ENCODE results near the gene RTL1. TPM values are rescaled to one million over a fixed set of nuclear protein-coding genes. Genes with fewer than 3 reads are reported as not detected.

Gene RTL1
- total RNA-seq, 1 experiment from 2014 or later: not detected

GRCh38 chr14:100904307-100905087 lies 975 bp upstream of the RTL1 start:
- no peak overlapping the region for H3K18ac ChIP-seq (ENCODE audit: insufficient read length, low read depth, low read length)
- no peaks in the 10 kb centered on the region for H3K79me1 ChIP-seq (ENCODE audit: insufficient read depth, low read depth, low read length, poor library complexity, severe bottlenecking)
- WGBS (ENCODE audit: extremely low coverage, insufficient read length, low lambda C conversion rate): no CpG with 5 or more reads among the region's 45 CpGs
- peak; percentile 77 for DNase-seq
- peaks cover 3 to 7% of the 10 kb centered on the region in 2 experiments for H3K9me3 Mint-ChIP-seq
- H4K8ac ChIP-seq (replicated peaks; ENCODE audit: insufficient read length, low read depth, low read length): no peak overlapping the region
- H2BK12ac ChIP-seq (ENCODE audit: insufficient read length, low read depth, low read length): no peak overlapping the region
- peaks cover 7% of the 10 kb centered on the region for H3K23me2 ChIP-seq (ENCODE audit: insufficient read length, low read depth, low read length, poor library complexity, severe bottlenecking)
- no peaks in the 10 kb centered on the region for H3K79me2 ChIP-seq (ENCODE audit: insufficient read depth, low read length)
- no peak overlapping the region for H3K27ac Mint-ChIP-seq
- peak overlapping the region; percentile 58 for H3K4me2 ChIP-seq (ENCODE audit: insufficient read depth, insufficient read length, low read length)
- H3K4ac ChIP-seq (ENCODE audit: low read depth, low read length): no peak overlapping the region
- H2BK5ac ChIP-seq (ENCODE audit: insufficient read length, low read length): no peak overlapping the region
- H3K9ac ChIP-seq (ENCODE audit: extremely low read depth, insufficient read length, low read length): no peak overlapping the region
- no peak overlapping the region for H3K56ac ChIP-seq (ENCODE audit: insufficient read length, low read depth, low read length)
- no peak overlapping the region for H2AK5ac ChIP-seq (ENCODE audit: insufficient read length, low read length)
- H3K27me3 Mint-ChIP-seq (ENCODE audit: low read depth): peaks cover 75% of the 10 kb centered on the region
- H3K4me3 Mint-ChIP-seq: peak overlapping the region; percentile 65 to 89
- H2BK120ac ChIP-seq (ENCODE audit: low read depth, low read length, poor library complexity, severe bottlenecking): no peak overlapping the region
- H3K4me1 ChIP-seq (ENCODE audit: insufficient read depth, low read length): no peaks in the 10 kb centered on the region; the same call in 1 of the 2 replicates
- no peak overlapping the region for H4K91ac ChIP-seq (ENCODE audit: insufficient read length, low read depth, low read length)
- peaks cover 6% of the 10 kb centered on the region; the same call in 1 of the 2 replicates for H3K27me3 ChIP-seq (ENCODE audit: insufficient read depth, low read length)
- H3T11ph ChIP-seq (ENCODE audit: low read length): no peak overlapping the region
- no peak overlapping the region for H2BK15ac ChIP-seq (ENCODE audit: low read depth, low read length)
- H4K5ac ChIP-seq (ENCODE audit: insufficient read length, low read depth, low read length): no peak overlapping the region
- H2BK20ac ChIP-seq (ENCODE audit: low read depth, low read length, poor library complexity, severe bottlenecking): no peak overlapping the region
- H2AFZ ChIP-seq (ENCODE audit: low read length): no peak overlapping the region
- H3K27ac ChIP-seq (ENCODE audit: insufficient read length, low read depth, low read length): no peak overlapping the region
- TF ChIP-seq CTCF (conservative IDR thresholded peaks at IDR 0.05): peak; percentile 75
- no peak overlapping the region for H3K23ac ChIP-seq (ENCODE audit: insufficient read length, low read depth, low read length)
- H3K36me3 Mint-ChIP-seq (ENCODE audit: insufficient read depth in 1 of 3, low read depth in 3 of 3): peaks cover 0 to 7% (median 2%) of the 10 kb centered on the region in 3 experiments; a peak in 5 of 7 replicates
- H3K14ac ChIP-seq (ENCODE audit: insufficient read depth, low read length): no peak overlapping the region; the same call in 1 of the 2 replicates
- H3K9me3 ChIP-seq (ENCODE audit: control insufficient read depth, low read depth, low read length): no peaks in the 10 kb centered on the region
- peaks cover 31 to 50% of the 10 kb centered on the region in 2 experiments for H3K4me1 Mint-ChIP-seq
- no peaks in the 10 kb centered on the region for H4K20me1 ChIP-seq (ENCODE audit: control insufficient read depth, insufficient read depth, insufficient read length)

All from H9 (cell line).